ENCODE results near the gene SLC9C2. TPM values are rescaled to one million over a fixed set of nuclear protein-coding genes. Genes with fewer than 3 reads are reported as not detected.

SLC9C2 gene
- total RNA-seq, 1 donor: not detected

DNA sequence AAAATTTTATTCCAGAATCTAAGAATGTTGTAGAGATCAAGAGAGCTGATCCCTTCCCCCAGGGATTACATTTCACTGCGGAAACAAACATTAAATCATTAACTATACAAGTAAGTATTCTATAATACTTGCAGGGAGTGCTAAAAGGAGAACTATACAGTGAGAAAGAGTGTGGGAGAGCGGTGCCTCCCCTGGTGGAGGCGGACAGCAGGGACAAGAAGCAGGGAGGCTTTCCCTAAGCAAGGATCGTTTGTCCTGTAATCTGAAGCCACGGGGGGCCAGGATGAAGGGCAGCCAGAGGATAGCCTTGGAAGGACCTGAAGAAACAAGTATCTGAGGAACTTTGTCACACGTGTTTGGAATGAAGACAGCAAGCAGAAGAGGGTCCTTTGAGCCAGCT lies 40.1 kb downstream of the SLC9C2 start:
- DNase-seq (ENCODE audit: insufficient read length, low spot score, missing footprints): no peak
- H3K4me1 ChIP-seq (ENCODE audit: insufficient read depth, low read length): no peaks in the 10 kb centered on the region
- H3K27me3 ChIP-seq (ENCODE audit: insufficient read depth, low read length): no peaks in the 10 kb centered on the region
- H2AFZ ChIP-seq (ENCODE audit: low read length): no peak overlapping the region
- H3K36me3 ChIP-seq (ENCODE audit: insufficient read depth, low read length): no peaks in the 10 kb centered on the region
- no peaks in the 10 kb centered on the region for H4K20me1 ChIP-seq (ENCODE audit: insufficient read depth, low read length)
- H3K4me2 ChIP-seq (ENCODE audit: insufficient read depth, low read length): no peak overlapping the region
- H3K79me2 ChIP-seq (ENCODE audit: insufficient read depth, low read length): no peaks in the 10 kb centered on the region
- H3K9me3 ChIP-seq (ENCODE audit: low read depth, low read length): no peaks in the 10 kb centered on the region
- TF ChIP-seq CTCF (IDR thresholded peaks at IDR 0.05; ENCODE audit: extremely low read depth, low read depth, low read length): no peak
- H3K4me3 ChIP-seq (ENCODE audit: insufficient read depth, low read length): no peak overlapping the region
- no peak overlapping the region for H3K27ac ChIP-seq (ENCODE audit: low read depth, low read length)

- Histone ChIP-seq H2AFZ (ENCODE audit: low read length) (no peak overlapping the region), H3K4me2 (ENCODE audit: insufficient read depth, low read length) (no peak overlapping the region), H3K27me3 (ENCODE audit: insufficient read depth, low read length) (no peaks in the 10 kb centered on the region), H3K79me2 (ENCODE audit: insufficient read depth, low read length) (no peaks in the 10 kb centered on the region), H3K4me1 (ENCODE audit: insufficient read depth, low read length) (no peaks in the 10 kb centered on the region), H3K4me3 (ENCODE audit: insufficient read depth, low read length) (no peak overlapping the region), H3K27ac (ENCODE audit: low read depth, low read length) (no peak overlapping the region), H4K20me1 (ENCODE audit: insufficient read depth, low read length) (no peaks in the 10 kb centered on the region), H3K36me3 (ENCODE audit: insufficient read depth, low read length) (no peaks in the 10 kb centered on the region), H3K9me3 (ENCODE audit: low read depth, low read length) (no peaks in the 10 kb centered on the region)
- TF ChIP-seq CTCF (IDR thresholded peaks at IDR 0.05; ENCODE audit: extremely low read depth, low read depth, low read length): no peak
- no peak for DNase-seq (ENCODE audit: insufficient read length, low spot score, missing footprints)
These were observed 41.6 kb downstream of the SLC9C2 start for GRCh38 chr1:173561263-173561662.

GRCh38 chr1:173560285-173560880 lies 42.5 kb downstream of the SLC9C2 start:
- Histone ChIP-seq H3K4me1 (ENCODE audit: insufficient read depth, low read length) (no peaks in the 10 kb centered on the region), H3K27ac (ENCODE audit: low read depth, low read length) (no peak overlapping the region), H3K4me3 (ENCODE audit: insufficient read depth, low read length) (no peak overlapping the region), H3K4me2 (ENCODE audit: insufficient read depth, low read length) (no peak overlapping the region), H3K27me3 (ENCODE audit: insufficient read depth, low read length) (no peaks in the 10 kb centered on the region), H3K79me2 (ENCODE audit: insufficient read depth, low read length) (no peaks in the 10 kb centered on the region), H3K9me3 (ENCODE audit: low read depth, low read length) (no peaks in the 10 kb centered on the region), H2AFZ (ENCODE audit: low read length) (no peak overlapping the region), H4K20me1 (ENCODE audit: insufficient read depth, low read length) (no peaks in the 10 kb centered on the region), H3K36me3 (ENCODE audit: insufficient read depth, low read length) (no peaks in the 10 kb centered on the region)
- TF ChIP-seq CTCF (IDR thresholded peaks at IDR 0.05; ENCODE audit: extremely low read depth, low read depth, low read length): no peak
- DNase-seq (ENCODE audit: insufficient read length, low spot score, missing footprints): no peak

GRCh38 chr1:173555651-173556305 lies 47.1 kb downstream of the SLC9C2 start:
- Histone ChIP-seq H3K36me3 (ENCODE audit: insufficient read depth, low read length) (no peaks in the 10 kb centered on the region), H3K27me3 (ENCODE audit: insufficient read depth, low read length) (no peaks in the 10 kb centered on the region), H3K9me3 (ENCODE audit: low read depth, low read length) (no peaks in the 10 kb centered on the region), H2AFZ (ENCODE audit: low read length) (peak overlapping the region; percentile 11), H3K4me2 (ENCODE audit: insufficient read depth, low read length) (no peak overlapping the region), H3K79me2 (ENCODE audit: insufficient read depth, low read length) (no peaks in the 10 kb centered on the region), H3K4me3 (ENCODE audit: insufficient read depth, low read length) (no peak overlapping the region), H3K27ac (ENCODE audit: low read depth, low read length) (no peak overlapping the region), H3K4me1 (ENCODE audit: insufficient read depth, low read length) (no peaks in the 10 kb centered on the region), H4K20me1 (ENCODE audit: insufficient read depth, low read length) (no peaks in the 10 kb centered on the region)
- no peak for TF ChIP-seq CTCF (IDR thresholded peaks at IDR 0.05; ENCODE audit: extremely low read depth, low read depth, low read length)
- DNase-seq (ENCODE audit: insufficient read length, low spot score, missing footprints): no peak
